Muscle of arm (tissue), 12 donors: ENCODE measurements around the gene TTLL10. TPM values are rescaled to one million over a fixed set of nuclear protein-coding genes. Genes with fewer than 3 reads are reported as not detected.

ENCODE experiments used
- DNase-seq: peaks from one replicate; pipeline ENCODE4 v3.0.0-alpha.2; 2013
- polyA plus RNA-seq, 12 donors: library from polyadenylated mRNA; unstranded; fragments of 120-200 nt; gene quantifications; one replicate each; pipeline ENCODE4 v1.2.1, GENCODE V29; 2013; ENCODE audit not compliant: insufficient read length in 12 of 12

The TTLL10 gene
- polyA plus RNA-seq, 12 donors, result 0.10 to 0.72 (median 0.33) TPM; not detected in 5

- DNase-seq, result peak; percentile 42
Observed at GRCh38 chr1:1157914-1158710, 15.6 kb upstream of the TTLL10 start.

- no peak for DNase-seq
Observed at GRCh38 chr1:1160281-1160930, 13.3 kb upstream of the TTLL10 start.

GRCh38 chr1:1161078-1161682 lies 12.5 kb upstream of the TTLL10 start:
- DNase-seq, result no peak

GRCh38 chr1:1161683-1162079 lies 12.0 kb upstream of the TTLL10 start:
- no peak for DNase-seq

- no peak for DNase-seq
Observed at GRCh38 chr1:1162597-1163537, 10.8 kb upstream of the TTLL10 start.

- DNase-seq, result no peak
Observed at GRCh38 chr1:1163538-1164070, 10.1 kb upstream of the TTLL10 start.

- no peak for DNase-seq
Observed at GRCh38 chr1:1164361-1164700, 9.3 kb upstream of the TTLL10 start.

GRCh38 chr1:1164701-1165451 lies 8.8 kb upstream of the TTLL10 start:
- no peak for DNase-seq

GRCh38 chr1:1165485-1165884 lies 8.2 kb upstream of the TTLL10 start:
- no peak for DNase-seq

GRCh38 chr1:1165900-1166421 lies 7.7 kb upstream of the TTLL10 start:
- no peak for DNase-seq

GRCh38 chr1:1166642-1167397 lies 6.9 kb upstream of the TTLL10 start:
- no peak for DNase-seq

GRCh38 chr1:1167398-1167821 lies 6.3 kb upstream of the TTLL10 start:
- no peak for DNase-seq

GRCh38 chr1:1167841-1168450 lies 5.7 kb upstream of the TTLL10 start:
- no peak for DNase-seq

- no peak for DNase-seq
Observed at GRCh38 chr1:1168451-1169411, 4.9 kb upstream of the TTLL10 start.

- DNase-seq, result no peak
Observed at GRCh38 chr1:1169429-1170214, 4.1 kb upstream of the TTLL10 start.

- DNase-seq, result no peak
Observed at GRCh38 chr1:1170215-1171091, 3.2 kb upstream of the TTLL10 start.
